Body of pancreas (tissue), 4 donors: ENCODE measurements around the gene ABL1. TPM values are rescaled to one million over a fixed set of nuclear protein-coding genes. Genes with fewer than 3 reads are reported as not detected.

Experiments
- ATAC-seq: fragments of 150-250 bp; one replicate; pipeline ENCODE4 v1.9.1; 2016
- DNase-seq, 4 donors: peaks; one replicate each; pipeline ENCODE4 v3.0.0-alpha.2; 2019
- H3K27ac ChIP-seq, 4 donors: fragments of 200-600 bp; sonication (generic); 1 replicate in 3 of 4; 2 replicates in 1 of 4; pipeline versions ENCODE4 v1.5.1 to v1.6.1; 2016 to 2019; ENCODE audit warnings: mild to moderate bottlenecking in 1 of 4, mixed read lengths in 1 of 4, moderate library complexity in 1 of 4
- H3K27me3 ChIP-seq, 2 donors: fragments of 200-600 bp; sonication (generic); one replicate each; pipeline ENCODE4 v1.6.0; 2016; ENCODE audit warnings: mild to moderate bottlenecking in 1 of 2
- H3K36me3 ChIP-seq, 2 donors: fragments of 200-600 bp; sonication (generic); replicated peaks in 1 of 2; 2 replicates each; pipeline ENCODE4 v1.5.1; 2016; ENCODE audit warnings: low read depth in 2 of 2; ENCODE audit not compliant: insufficient read depth in 1 of 2
- H3K4me1 ChIP-seq: fragments of 200-600 bp; sonication (generic); one replicate; pipeline ENCODE4 v1.6.0; 2016
- H3K4me3 ChIP-seq, 2 donors: fragments of 200-600 bp; sonication (generic); 1 replicate in 1 of 2; 2 replicates in 1 of 2; pipeline ENCODE4 v1.5.1; 2016 to 2019
- H3K9me3 ChIP-seq, 3 donors: fragments of 200-600 bp; sonication (generic); 1 replicate in 2 of 3; 2 replicates in 1 of 3; pipeline ENCODE4 v1.5.1; 2016
- CTCF ChIP-seq, 7 experiments: fragments of 450-650 bp in 4 of 7; fragments of 200-600 bp in 3 of 7; sonication (generic) in 3 of 7; IDR thresholded peaks; one replicate each; pipeline ENCODE4 v1.5.1; 2016 to 2019; ENCODE audit warnings: antibody characterized with exemption in 7 of 7
- POLR2A ChIP-seq, 3 donors: fragments of 450-650 bp; IDR thresholded peaks; one replicate each; pipeline ENCODE4 v1.6.1; 2016; ENCODE audit warnings: antibody characterized with exemption in 3 of 3, mild to moderate bottlenecking in 2 of 3
- WGBS, 2 donors: methylation state at CpG; one replicate each; pipeline ENCODE4 v1.1.5; 2017; 5-methylcytosine and 5-hydroxymethylcytosine counted together
- intact Hi-C: fragments of 100-400 bp; cut with DNase I; formaldehyde crosslinking; loops from one replicate; pipeline ENCODE4 v1.15.1; 2023
- total RNA-seq, 2 donors: library from RNA; depleted of rRNA; stranded (reverse); fragments of >200 nt; gene quantifications; one replicate each; pipeline ENCODE4 v1.1.0, GENCODE V29; 2016

The ABL1 gene
- total RNA-seq, 2 donors from 2014 or later = 23.3 to 29.0 TPM

GRCh38 chr9:130927338-130927737, 92.3 kb downstream of the ABL1 start:
- no peak overlapping the region for H3K4me3 ChIP-seq
- ATAC-seq (no peak), DNase-seq (no peak)
- no peak overlapping the region for H3K27ac ChIP-seq
- no peaks in the 10 kb centered on the region for H3K9me3 ChIP-seq
- 93 to 94% methylated on average over 7 to 10 of the region's 10 CpGs for WGBS, 2 donors
- no peaks in the 10 kb centered on the region for H3K27me3 ChIP-seq
- H3K4me1 ChIP-seq = peaks cover 10% of the 10 kb centered on the region
- intact Hi-C loops = no loop called here
- no peaks in the 10 kb centered on the region for H3K36me3 ChIP-seq
- no peak for TF ChIP-seq CTCF (IDR thresholded peaks at IDR 0.05)
- no peak for TF ChIP-seq POLR2A (IDR thresholded peaks at IDR 0.05)

GRCh38 chr9:130927995-130928900, 93.2 kb downstream of the ABL1 start:
- Histone ChIP-seq H3K9me3 (no peaks in the 10 kb centered on the region), H3K27ac (peak overlapping the region in 2 of 4 donors; percentile 42 to 58), H3K4me3 (no peak overlapping the region), H3K27me3 (no peaks in the 10 kb centered on the region), H3K36me3 (no peaks in the 10 kb centered on the region), H3K4me1 (peaks cover 10% of the 10 kb centered on the region)
- WGBS, 2 donors = 7 to 23% methylated on average over 8 to 14 of the region's 14 CpGs
- ATAC-seq (peak; percentile 79), DNase-seq (peak; percentile 75 to 91 (median 81))
- intact Hi-C loops = no loop called here
- no peak for TF ChIP-seq CTCF (IDR thresholded peaks at IDR 0.05)
- no peak for TF ChIP-seq POLR2A (IDR thresholded peaks at IDR 0.05)

- no peak overlapping the region for H3K4me3 ChIP-seq
- intact Hi-C loops = loop anchor here (10.0 kb wide), 1 partner anchor 165 kb away; no protein-coding TSS in a partner anchor
- H3K36me3 ChIP-seq = no peaks in the 10 kb centered on the region
- TF ChIP-seq CTCF (IDR thresholded peaks at IDR 0.05) = no peak
- no peaks in the 10 kb centered on the region for H3K9me3 ChIP-seq
- WGBS, 2 donors = 83 to 88% methylated on average over 16 to 35 of the region's 36 CpGs
- peaks cover 10% of the 10 kb centered on the region for H3K4me1 ChIP-seq
- peaks cover 0 to 9% of the 10 kb centered on the region in 2 donors for H3K27me3 ChIP-seq
- DNase-seq = no peak
- no peak for ATAC-seq
- H3K27ac ChIP-seq = no peak overlapping the region
Measured at GRCh38 chr9:130929571-130930038, 94.6 kb downstream of the ABL1 start.

- TF ChIP-seq CTCF (IDR thresholded peaks at IDR 0.05) = no peak
- no peak for TF ChIP-seq POLR2A (IDR thresholded peaks at IDR 0.05)
- H3K27ac ChIP-seq = no peak overlapping the region
- H3K4me3 ChIP-seq = no peak overlapping the region
- 83 to 85% methylated on average over 21 to 22 of the region's 23 CpGs for WGBS, 2 donors
- DNase-seq (no peak), ATAC-seq (no peak)
- peaks cover 0 to 12% of the 10 kb centered on the region in 2 donors for H3K27me3 ChIP-seq
- intact Hi-C loops = loop anchor here (10.0 kb wide), 1 partner anchor 165 kb away; no protein-coding TSS in a partner anchor
- no peaks in the 10 kb centered on the region for H3K9me3 ChIP-seq
- H3K4me1 ChIP-seq = peaks cover 10% of the 10 kb centered on the region
- no peaks in the 10 kb centered on the region for H3K36me3 ChIP-seq
Measured at GRCh38 chr9:130930132-130930803, 95.2 kb downstream of the ABL1 start.
